ENCODE data around the gene MTX1. TPM values are rescaled to one million over a fixed set of nuclear protein-coding genes. Genes with fewer than 3 reads are reported as not detected.
"Not testable (repeated sequence)": the region's sequence is repeated elsewhere in the genome, so short reads cannot be mapped to it uniquely, and the experiment has no call there.

Gene MTX1
- polyA plus RNA-seq, 2 donors, result 43.6 to 51.4 TPM

DNA sequence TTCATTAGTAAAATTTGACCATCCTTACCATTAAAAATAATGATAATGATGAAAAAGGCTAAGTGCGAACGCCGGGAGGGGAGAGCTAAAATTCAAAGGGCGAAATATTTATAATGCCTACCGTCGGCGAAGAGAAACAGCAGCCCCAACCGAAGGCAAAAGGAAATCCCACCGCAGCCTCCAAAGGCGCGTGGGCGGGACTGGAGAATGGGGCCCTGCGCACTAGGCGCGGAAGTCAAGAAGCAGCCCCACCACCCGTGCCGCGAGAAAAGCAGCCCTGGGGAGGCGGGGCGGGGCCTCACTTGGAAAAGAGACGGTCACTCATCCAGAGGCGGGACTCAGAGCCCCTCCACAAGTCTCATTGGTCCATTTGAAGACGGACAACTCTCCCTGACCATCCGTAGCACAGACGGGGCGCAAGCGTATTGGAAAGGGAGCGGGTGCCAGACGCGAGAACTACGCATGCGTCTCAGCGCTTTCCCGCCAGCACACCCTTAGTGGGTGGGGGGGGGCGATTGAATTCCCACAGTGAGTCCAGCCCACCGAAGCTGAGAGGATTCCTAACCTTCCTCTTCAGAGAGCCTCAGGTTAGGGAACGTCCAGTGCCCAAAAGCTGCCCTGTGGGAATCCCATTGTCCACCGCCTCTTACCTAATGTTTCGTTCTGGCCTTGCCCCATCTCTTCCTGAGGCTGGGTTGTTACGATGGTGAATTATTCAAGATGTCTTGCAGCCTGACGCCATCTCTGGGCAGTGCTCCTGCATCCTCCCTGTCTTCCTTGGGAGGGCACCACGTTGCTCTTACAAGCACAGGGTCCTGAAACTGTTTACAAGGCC is 19.0 kb downstream of the MTX1 start:
- Histone ChIP-seq H3K36me3 (ENCODE audit: control insufficient read depth in 2 of 2, insufficient read depth in 2 of 2, low read length in 1 of 2) (no peaks in the 10 kb centered on the region), H3K9me3 (ENCODE audit: control insufficient read depth in 2 of 2, insufficient read depth in 1 of 2, low read depth in 1 of 2, low read length in 1 of 2) (no peaks in the 10 kb centered on the region), H3K4me1 (ENCODE audit: control insufficient read depth in 2 of 2, insufficient read depth in 2 of 2, low read length in 1 of 2) (peaks cover 0 to 4% of the 10 kb centered on the region in 2 donors), H3K27ac (ENCODE audit: low read depth in 2 of 2, low read length in 1 of 2) (peak overlapping the region; percentile 74 to 92), H3K4me3 (ENCODE audit: low read depth in 1 of 2, low read length in 2 of 2) (peak overlapping the region; percentile 44 to 82), H3K27me3 (ENCODE audit: control insufficient read depth in 1 of 2, insufficient read depth in 2 of 2, low read length in 2 of 2) (no peaks in the 10 kb centered on the region)
- 0 to 1% methylated on average over 42 of the region's 42 CpGs for WGBS, 2 donors

DNA sequence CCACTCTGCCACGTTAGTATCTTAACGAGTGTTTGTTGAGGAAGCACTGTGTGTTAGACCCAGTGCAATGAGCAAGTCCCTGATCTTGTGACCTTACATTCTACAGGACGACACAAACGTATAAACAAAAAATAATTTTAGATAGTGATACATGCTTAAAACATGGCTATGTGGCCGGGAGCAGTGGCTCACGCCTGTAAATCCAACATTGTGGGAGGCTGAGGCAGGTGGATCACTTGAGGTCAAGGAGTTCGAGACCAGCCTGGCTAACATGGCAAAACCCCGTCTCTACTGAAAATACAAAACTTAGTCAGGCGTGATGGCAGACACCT is 19.6 kb downstream of the MTX1 start:
- Histone ChIP-seq H3K27ac (ENCODE audit: low read depth in 2 of 2, low read length in 1 of 2) (peak overlapping the region; percentile 64 to 88), H3K27me3 (ENCODE audit: control insufficient read depth in 1 of 2, insufficient read depth in 2 of 2, low read length in 2 of 2) (no peaks in the 10 kb centered on the region), H3K9me3 (ENCODE audit: control insufficient read depth in 2 of 2, insufficient read depth in 1 of 2, low read depth in 1 of 2, low read length in 1 of 2) (no peaks in the 10 kb centered on the region), H3K36me3 (ENCODE audit: control insufficient read depth in 2 of 2, insufficient read depth in 2 of 2, low read length in 1 of 2) (no peaks in the 10 kb centered on the region), H3K4me1 (ENCODE audit: control insufficient read depth in 2 of 2, insufficient read depth in 2 of 2, low read length in 1 of 2) (peaks cover 0 to 4% of the 10 kb centered on the region in 2 donors), H3K4me3 (ENCODE audit: low read depth in 1 of 2, low read length in 2 of 2) (peak overlapping the region; percentile 24 to 82)
- 51% methylated on average over 9 of the region's 9 CpGs for WGBS, 2 donors

DNA sequence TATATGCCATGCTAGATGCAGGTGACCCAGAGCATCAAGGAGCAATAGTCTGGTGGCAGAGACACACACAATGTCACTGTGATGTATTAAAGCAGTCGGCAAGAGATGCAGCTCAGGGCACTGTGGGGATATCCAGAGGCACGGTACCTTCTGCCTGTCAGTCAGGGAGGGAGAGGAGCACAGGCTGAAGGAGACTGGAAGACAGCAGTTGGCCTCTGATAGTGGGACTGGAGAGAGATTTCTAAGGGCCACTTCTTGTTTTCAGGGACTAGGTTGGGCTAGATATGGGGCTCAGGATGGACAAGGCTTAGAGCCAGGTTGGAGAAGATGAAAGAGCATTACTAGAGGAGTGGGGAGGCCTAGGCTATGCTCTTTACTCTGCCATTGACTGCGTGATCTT is 22.8 kb downstream of the MTX1 start:
- not testable (repeated sequence) for H3K4me3 ChIP-seq (ENCODE audit: low read depth in 1 of 2, low read length in 2 of 2); H3K4me1 ChIP-seq (ENCODE audit: control insufficient read depth in 2 of 2, insufficient read depth in 2 of 2, low read length in 1 of 2); H3K27me3 ChIP-seq (ENCODE audit: control insufficient read depth in 1 of 2, insufficient read depth in 2 of 2, low read length in 2 of 2); H3K9me3 ChIP-seq (ENCODE audit: control insufficient read depth in 2 of 2, insufficient read depth in 1 of 2, low read depth in 1 of 2, low read length in 1 of 2); H3K27ac ChIP-seq (ENCODE audit: low read depth in 2 of 2, low read length in 1 of 2)
- peaks cover 3 to 11% of the 10 kb centered on the region in 2 donors for H3K36me3 ChIP-seq (ENCODE audit: control insufficient read depth in 2 of 2, insufficient read depth in 2 of 2, low read length in 1 of 2)
- WGBS, 2 donors, result 70 to 84% methylated on average over 3 of the region's 3 CpGs

- H3K4me3 ChIP-seq (ENCODE audit: low read depth in 1 of 2, low read length in 2 of 2); H3K27me3 ChIP-seq (ENCODE audit: control insufficient read depth in 1 of 2, insufficient read depth in 2 of 2, low read length in 2 of 2); H3K9me3 ChIP-seq (ENCODE audit: control insufficient read depth in 2 of 2, insufficient read depth in 1 of 2, low read depth in 1 of 2, low read length in 1 of 2); H3K4me1 ChIP-seq (ENCODE audit: control insufficient read depth in 2 of 2, insufficient read depth in 2 of 2, low read length in 1 of 2): not testable (repeated sequence)
- WGBS, 2 donors, result 54 to 56% methylated on average over 13 of the region's 13 CpGs
- Histone ChIP-seq H3K27ac (ENCODE audit: low read depth in 2 of 2, low read length in 1 of 2) (peak overlapping the region in 1 of 2 donors; percentile 8), H3K36me3 (ENCODE audit: control insufficient read depth in 2 of 2, insufficient read depth in 2 of 2, low read length in 1 of 2) (peaks cover 3 to 13% of the 10 kb centered on the region in 2 donors)
Measured at GRCh38 chr1:155232001-155232978, 23.8 kb downstream of the MTX1 start.

DNA sequence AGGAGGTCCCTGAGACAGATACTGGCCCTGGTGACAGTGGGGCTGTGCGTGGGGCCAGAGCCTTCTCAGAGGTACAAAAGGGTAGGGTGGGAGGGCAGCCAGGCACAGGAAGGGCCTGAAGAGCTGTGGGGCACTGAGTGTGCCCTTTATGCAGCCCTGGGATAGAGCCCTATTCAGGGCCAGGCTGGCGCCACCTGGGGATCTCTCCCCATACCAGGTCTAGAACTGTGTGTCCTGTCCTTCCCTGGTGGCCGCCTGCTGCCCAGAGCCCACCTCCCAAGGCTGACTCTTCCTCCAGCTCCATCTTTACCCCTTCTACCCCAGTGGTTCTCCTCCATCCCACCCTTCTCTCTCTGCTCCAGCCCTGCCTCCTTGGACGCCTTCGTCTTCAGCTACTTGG is 25.0 kb downstream of the MTX1 start:
- H3K27ac ChIP-seq (ENCODE audit: low read depth in 2 of 2, low read length in 1 of 2); H3K9me3 ChIP-seq (ENCODE audit: control insufficient read depth in 2 of 2, insufficient read depth in 1 of 2, low read depth in 1 of 2, low read length in 1 of 2): not testable (repeated sequence)
- 92 to 100% methylated on average over 1 of the region's 5 CpGs for WGBS, 2 donors

DNA sequence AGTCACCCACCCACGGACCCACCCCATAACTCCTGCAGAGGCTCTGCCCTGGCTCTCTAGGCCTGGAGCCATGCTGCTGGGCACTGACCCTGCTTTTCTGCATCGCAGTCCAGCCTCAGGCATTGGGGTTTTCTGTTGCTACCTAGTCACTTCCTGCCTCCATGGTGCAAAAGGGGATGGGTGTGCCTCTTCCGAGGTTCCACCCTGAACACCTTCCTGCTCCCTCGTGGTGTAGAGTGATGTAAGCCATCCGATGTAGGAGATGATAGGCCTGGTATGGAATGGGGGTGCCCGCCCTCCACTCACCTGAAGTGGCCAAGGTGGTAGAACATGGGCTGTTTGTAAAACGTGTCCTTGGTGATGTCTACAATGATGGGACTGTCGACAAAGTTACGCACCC is 26.9 kb downstream of the MTX1 start:
- WGBS, 2 donors, result 78 to 85% methylated on average over 5 to 8 of the region's 9 CpGs
- H3K27ac ChIP-seq (ENCODE audit: low read depth in 2 of 2, low read length in 1 of 2); H3K4me3 ChIP-seq (ENCODE audit: low read depth in 1 of 2, low read length in 2 of 2); H3K27me3 ChIP-seq (ENCODE audit: control insufficient read depth in 1 of 2, insufficient read depth in 2 of 2, low read length in 2 of 2); H3K9me3 ChIP-seq (ENCODE audit: control insufficient read depth in 2 of 2, insufficient read depth in 1 of 2, low read depth in 1 of 2, low read length in 1 of 2); H3K4me1 ChIP-seq (ENCODE audit: control insufficient read depth in 2 of 2, insufficient read depth in 2 of 2, low read length in 1 of 2): not testable (repeated sequence)
- H3K36me3 ChIP-seq (ENCODE audit: control insufficient read depth in 2 of 2, insufficient read depth in 2 of 2, low read length in 1 of 2), result peaks cover 6 to 17% of the 10 kb centered on the region in 2 donors

More for the DNA sequence above, 25.0 kb downstream of the MTX1 start:
- H3K4me3 ChIP-seq (ENCODE audit: low read depth in 1 of 2, low read length in 2 of 2); H3K4me1 ChIP-seq (ENCODE audit: control insufficient read depth in 2 of 2, insufficient read depth in 2 of 2, low read length in 1 of 2); H3K27me3 ChIP-seq (ENCODE audit: control insufficient read depth in 1 of 2, insufficient read depth in 2 of 2, low read length in 2 of 2): not testable (repeated sequence)
- peaks cover 6 to 17% of the 10 kb centered on the region in 2 donors for H3K36me3 ChIP-seq (ENCODE audit: control insufficient read depth in 2 of 2, insufficient read depth in 2 of 2, low read length in 1 of 2)

GRCh38 chr1:155236451-155236850 is 28.0 kb downstream of the MTX1 start:
- Histone ChIP-seq H3K27ac (ENCODE audit: low read depth in 2 of 2, low read length in 1 of 2) (peak overlapping the region in 1 of 2 donors; percentile 0), H3K36me3 (ENCODE audit: control insufficient read depth in 2 of 2, insufficient read depth in 2 of 2, low read length in 1 of 2) (peaks cover 6 to 17% of the 10 kb centered on the region in 2 donors), H3K4me1 (ENCODE audit: control insufficient read depth in 2 of 2, insufficient read depth in 2 of 2, low read length in 1 of 2) (peaks cover 0 to 4% of the 10 kb centered on the region in 2 donors), H3K27me3 (ENCODE audit: control insufficient read depth in 1 of 2, insufficient read depth in 2 of 2, low read length in 2 of 2) (no peaks in the 10 kb centered on the region), H3K4me3 (ENCODE audit: low read depth in 1 of 2, low read length in 2 of 2) (no peak overlapping the region), H3K9me3 (ENCODE audit: control insufficient read depth in 2 of 2, insufficient read depth in 1 of 2, low read depth in 1 of 2, low read length in 1 of 2) (no peaks in the 10 kb centered on the region)
- 76 to 79% methylated on average over 5 of the region's 5 CpGs for WGBS, 2 donors

GRCh38 chr1:155241069-155241679 is 32.7 kb downstream of the MTX1 start:
- Histone ChIP-seq H3K27me3 (ENCODE audit: control insufficient read depth in 1 of 2, insufficient read depth in 2 of 2, low read length in 2 of 2) (no peaks in the 10 kb centered on the region), H3K27ac (ENCODE audit: low read depth in 2 of 2, low read length in 1 of 2) (peak overlapping the region in 1 of 2 donors; percentile 83), H3K4me3 (ENCODE audit: low read depth in 1 of 2, low read length in 2 of 2) (peak overlapping the region; percentile 19 to 42), H3K9me3 (ENCODE audit: control insufficient read depth in 2 of 2, insufficient read depth in 1 of 2, low read depth in 1 of 2, low read length in 1 of 2) (no peaks in the 10 kb centered on the region), H3K36me3 (ENCODE audit: control insufficient read depth in 2 of 2, insufficient read depth in 2 of 2, low read length in 1 of 2) (peaks cover 3 to 8% of the 10 kb centered on the region in 2 donors), H3K4me1 (ENCODE audit: control insufficient read depth in 2 of 2, insufficient read depth in 2 of 2, low read length in 1 of 2) (peaks cover 0 to 9% of the 10 kb centered on the region in 2 donors)
- WGBS, 2 donors, result 11 to 16% methylated on average over 4 of the region's 4 CpGs

DNA sequence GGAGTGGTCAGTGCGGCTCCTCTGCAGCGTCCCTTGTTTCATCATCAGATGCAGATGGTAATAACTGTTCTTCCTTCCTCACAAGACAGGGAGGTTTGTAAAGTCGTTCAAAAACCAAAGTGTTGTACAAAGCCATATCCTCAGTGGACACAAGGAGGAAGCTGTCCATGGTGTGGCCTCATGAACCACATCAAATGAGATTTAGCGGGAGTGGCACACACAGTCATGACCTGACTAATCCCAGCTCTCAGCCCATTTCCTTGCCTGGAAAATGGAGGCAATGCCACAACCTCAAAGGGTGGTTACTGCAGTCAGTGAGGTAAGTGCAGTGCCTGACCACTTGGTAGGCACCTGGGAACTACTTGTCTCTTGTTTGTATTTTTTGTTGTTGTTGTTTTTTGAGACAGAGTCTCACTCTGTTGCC is 33.4 kb downstream of the MTX1 start:
- WGBS, 2 donors, result 71 to 76% methylated on average over 4 of the region's 4 CpGs
- Histone ChIP-seq H3K9me3 (ENCODE audit: control insufficient read depth in 2 of 2, insufficient read depth in 1 of 2, low read depth in 1 of 2, low read length in 1 of 2) (no peaks in the 10 kb centered on the region), H3K4me1 (ENCODE audit: control insufficient read depth in 2 of 2, insufficient read depth in 2 of 2, low read length in 1 of 2) (peaks cover 0 to 9% of the 10 kb centered on the region in 2 donors), H3K4me3 (ENCODE audit: low read depth in 1 of 2, low read length in 2 of 2) (peak overlapping the region in 1 of 2 donors; percentile 6), H3K27ac (ENCODE audit: low read depth in 2 of 2, low read length in 1 of 2) (peak overlapping the region in 1 of 2 donors; percentile 83), H3K36me3 (ENCODE audit: control insufficient read depth in 2 of 2, insufficient read depth in 2 of 2, low read length in 1 of 2) (peaks cover 3 to 4% of the 10 kb centered on the region in 2 donors), H3K27me3 (ENCODE audit: control insufficient read depth in 1 of 2, insufficient read depth in 2 of 2, low read length in 2 of 2) (no peaks in the 10 kb centered on the region)
